HG03354 (cell line): ENCODE data around the gene GRID1.
"Not testable (repeated sequence)": the region's sequence is repeated elsewhere in the genome, so short reads cannot be mapped to it uniquely, and the experiment has no call there.

Source experiments
- ATAC-seq: cut with Tn5 transposase; IDR thresholded peaks from one replicate; pipeline ENCODE4 v1.9.1; 2021; ENCODE audit warnings: mild to moderate bottlenecking; ENCODE audit not compliant: unreplicated experiment, poor library complexity, severe bottlenecking

Gene GRID1

DNA sequence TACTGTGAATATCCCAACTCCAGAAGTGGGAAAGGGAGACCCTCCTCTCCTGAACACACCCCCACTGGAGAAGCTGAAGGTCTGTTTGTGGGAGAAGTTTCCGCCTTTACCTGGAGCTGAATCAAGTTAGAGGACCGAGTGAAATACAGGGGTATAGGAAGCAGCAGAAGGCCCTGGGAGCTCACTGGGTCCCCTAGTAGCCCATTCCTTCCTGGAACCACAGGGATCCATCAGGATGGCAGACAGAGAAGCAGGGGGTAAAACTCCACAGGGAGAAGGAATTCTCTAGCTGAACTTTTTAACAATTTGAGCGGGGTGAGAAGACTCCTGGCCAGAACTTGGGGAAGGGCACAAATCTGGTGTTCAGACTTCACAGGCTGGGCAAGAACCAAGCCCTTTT lies 275.8 kb downstream of the GRID1 start:
- no peak for ATAC-seq

GRCh38 chr10:86087716-86088115 lies 278.9 kb downstream of the GRID1 start:
- ATAC-seq = no peak

DNA sequence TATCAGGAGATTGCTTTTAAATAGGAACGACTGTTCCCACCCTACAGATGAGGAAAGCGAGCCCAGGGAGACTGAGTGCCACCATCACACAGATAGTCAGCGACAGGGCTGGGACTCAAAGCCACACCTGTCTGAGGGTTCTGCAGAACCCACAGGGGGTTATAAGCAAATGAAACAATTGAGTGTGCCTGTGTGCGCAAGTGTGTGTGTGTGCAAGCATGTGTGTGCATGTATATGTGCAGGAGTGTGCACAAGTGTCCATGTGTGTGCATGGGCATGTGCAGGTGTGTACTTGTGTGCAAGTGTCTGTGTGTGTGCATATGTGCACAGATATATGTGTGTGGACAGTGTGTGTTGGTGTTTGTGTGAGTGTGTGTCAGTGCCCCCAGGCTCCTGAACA lies 280.2 kb downstream of the GRID1 start:
- no peak for ATAC-seq

DNA sequence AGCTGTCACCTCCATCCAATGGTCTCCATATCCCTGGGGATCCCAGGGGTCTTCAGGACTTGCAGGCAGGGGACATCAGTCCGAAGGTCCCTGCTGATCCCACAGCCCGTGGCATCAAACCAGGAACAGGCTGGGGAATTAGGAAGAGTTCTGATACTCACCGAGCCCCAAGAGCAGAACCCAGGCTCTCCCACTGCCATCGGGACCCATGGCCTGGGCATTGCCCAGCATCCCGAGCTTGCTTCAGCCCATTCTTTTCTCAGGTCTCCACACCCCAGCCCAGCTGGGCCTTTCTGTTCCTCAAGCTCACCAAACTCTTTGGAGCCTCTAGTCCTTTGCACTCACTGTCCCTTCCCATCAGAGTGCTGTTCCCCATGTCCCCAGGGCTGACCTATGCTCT lies 280.9 kb downstream of the GRID1 start:
- ATAC-seq = no peak

- ATAC-seq = no peak
Observed at GRCh38 chr10:86085136-86085535, 281.5 kb downstream of the GRID1 start.

- ATAC-seq = no peak
Observed at GRCh38 chr10:86084585-86084984, 282.0 kb downstream of the GRID1 start.

DNA sequence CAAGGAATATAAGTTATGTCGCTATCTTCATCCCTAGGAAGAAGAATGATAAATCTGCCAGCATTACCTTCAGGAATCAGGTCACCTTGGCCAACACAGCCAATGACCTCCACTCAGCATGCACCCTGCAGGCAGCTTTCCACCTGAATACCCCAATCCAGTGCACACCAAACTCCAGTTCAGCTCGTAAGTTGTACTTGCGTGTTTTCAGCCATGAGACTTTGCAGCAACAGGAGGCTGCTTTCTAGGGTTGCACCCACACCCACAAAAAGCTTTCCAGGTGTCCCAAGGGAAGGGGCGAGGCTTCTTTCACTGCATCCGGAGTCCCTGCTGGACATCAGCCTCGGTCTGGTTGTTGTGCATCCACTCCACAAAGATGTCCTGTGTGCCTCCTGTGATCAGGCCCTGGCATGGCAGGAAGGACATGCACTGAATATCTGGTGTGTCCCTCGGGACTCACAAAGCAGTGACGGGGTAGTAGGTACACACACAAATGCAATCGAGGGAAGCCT lies 282.9 kb downstream of the GRID1 start:
- ATAC-seq = no peak

DNA sequence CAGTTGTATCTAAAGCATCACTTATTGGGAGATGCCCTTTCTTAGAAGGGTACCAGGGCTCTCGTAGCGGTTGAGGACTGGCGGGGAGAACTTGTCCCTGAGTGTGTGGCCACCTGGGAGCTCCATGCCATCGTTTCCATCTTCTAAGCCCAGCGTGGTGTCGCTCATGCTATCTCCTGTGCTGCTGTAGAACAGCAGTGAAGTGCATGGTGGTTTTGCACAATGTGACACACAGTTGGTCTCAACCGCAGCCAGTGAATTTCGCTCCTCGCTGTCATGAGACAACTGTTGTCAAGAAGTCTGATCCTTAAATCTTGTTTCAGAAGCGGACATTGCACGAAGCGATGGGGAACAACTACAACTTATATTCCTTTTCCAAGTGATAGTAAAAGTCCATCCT lies 283.4 kb downstream of the GRID1 start:
- ATAC-seq = no peak

GRCh38 chr10:86082556-86082955 lies 284.0 kb downstream of the GRID1 start:
- ATAC-seq = no peak

DNA sequence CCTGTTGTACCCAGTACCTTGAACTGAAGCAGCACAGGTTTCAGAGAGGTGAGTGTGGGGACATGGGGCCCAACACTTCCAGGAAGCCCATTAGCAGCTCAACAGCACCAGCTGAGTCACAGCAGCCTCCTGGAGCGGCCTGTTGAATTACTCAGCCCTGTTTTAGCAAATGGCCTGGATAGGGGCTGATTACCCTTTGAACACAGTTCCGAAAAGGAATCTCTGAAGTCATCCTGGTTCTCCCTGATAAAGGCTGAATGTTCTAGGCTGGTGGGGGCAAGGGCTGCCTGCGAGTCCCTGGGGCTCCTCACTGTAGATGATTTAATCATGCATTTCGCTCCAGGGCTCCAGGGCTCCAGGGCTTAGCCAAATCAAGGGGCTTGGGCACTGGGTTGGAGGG lies 287.5 kb downstream of the GRID1 start:
- no peak for ATAC-seq

GRCh38 chr10:86078639-86079035 lies 288.0 kb downstream of the GRID1 start:
- no peak for ATAC-seq

DNA sequence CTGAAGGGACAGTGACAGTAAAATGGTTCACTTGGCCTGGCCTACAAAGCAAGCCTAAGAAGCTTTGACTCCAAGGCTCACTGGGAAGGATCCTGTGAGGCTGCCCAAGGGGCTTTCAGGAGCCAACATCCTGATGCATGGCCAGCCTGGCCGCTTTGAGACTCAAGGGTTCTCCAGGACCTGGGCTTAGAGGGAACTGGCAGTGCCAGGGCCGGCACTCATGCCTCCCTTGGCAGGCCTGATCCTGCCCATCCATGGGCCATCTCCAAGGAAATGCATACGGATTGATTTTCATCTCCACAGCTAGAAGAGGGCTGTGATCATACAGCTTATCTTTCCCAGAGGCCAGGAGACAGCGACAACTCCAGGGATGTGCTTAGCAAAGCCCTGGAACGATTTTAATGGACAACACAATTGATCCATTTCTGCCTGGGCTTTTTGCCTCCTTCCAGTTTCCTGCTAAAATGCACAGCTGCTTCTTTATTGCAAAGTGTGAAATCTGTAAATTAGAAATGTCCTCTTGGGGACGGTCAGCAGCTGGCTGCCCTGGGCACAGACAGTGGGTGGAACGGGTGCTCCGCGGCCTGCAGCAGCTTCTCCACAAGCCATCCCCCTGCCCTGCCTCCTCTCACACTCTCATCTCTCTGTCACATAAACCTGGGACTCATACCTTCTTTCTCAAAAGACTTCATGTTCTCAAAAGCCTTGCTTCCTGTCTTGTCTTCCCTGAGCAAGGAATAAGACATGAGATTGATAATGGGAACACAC lies 288.5 kb downstream of the GRID1 start:
- ATAC-seq = no peak

GRCh38 chr10:86077271-86077670 lies 289.3 kb downstream of the GRID1 start:
- no peak for ATAC-seq

DNA sequence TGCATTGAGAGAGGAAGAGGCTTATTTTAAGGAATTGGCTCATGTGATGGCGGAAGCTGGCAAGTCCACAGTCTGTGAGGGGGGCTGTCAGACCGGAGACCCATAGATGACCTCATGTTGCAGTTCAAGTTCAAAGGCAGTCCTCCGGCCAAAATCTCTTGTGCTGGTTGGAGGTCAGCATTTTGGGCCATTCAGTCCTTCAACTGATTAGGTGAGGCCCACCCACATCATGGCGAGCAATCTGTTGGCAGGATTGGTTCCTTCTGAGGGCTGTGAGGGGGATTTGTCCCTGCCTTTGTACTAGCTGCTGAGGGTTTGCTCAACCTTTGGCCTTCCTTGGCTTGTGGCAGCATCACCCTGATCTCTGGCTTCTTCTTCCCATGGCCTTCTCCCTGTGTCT lies 290.1 kb downstream of the GRID1 start:
- not testable (repeated sequence) for ATAC-seq

- no peak for ATAC-seq
Observed at GRCh38 chr10:86075512-86075911, 291.1 kb downstream of the GRID1 start.

DNA sequence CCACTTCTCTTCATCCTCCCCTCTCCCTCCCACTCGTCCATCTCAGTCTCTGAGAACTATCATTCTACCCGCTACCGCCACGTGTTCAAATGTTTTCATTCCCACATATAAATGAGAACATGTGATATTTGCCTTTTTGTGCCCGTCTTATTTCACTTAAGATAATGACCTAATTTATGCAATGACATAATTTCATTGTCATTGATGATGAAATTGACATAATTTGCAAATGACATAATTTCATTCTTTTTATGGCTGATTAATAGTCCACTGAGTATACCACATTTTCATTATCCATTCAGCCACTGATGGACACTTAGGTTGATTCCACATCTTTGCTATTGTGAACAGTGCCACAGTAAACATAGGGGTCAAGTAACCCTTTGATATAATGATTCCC lies 292.3 kb downstream of the GRID1 start:
- ATAC-seq = no peak

GRCh38 chr10:86073199-86073977 lies 293.2 kb downstream of the GRID1 start:
- no peak for ATAC-seq

GRCh38 chr10:86072413-86072812 lies 294.2 kb downstream of the GRID1 start:
- ATAC-seq = no peak

GRCh38 chr10:86071758-86072157 lies 294.8 kb downstream of the GRID1 start:
- no peak for ATAC-seq

GRCh38 chr10:86071145-86071544 lies 295.4 kb downstream of the GRID1 start:
- no peak for ATAC-seq

GRCh38 chr10:86070278-86070677 lies 296.3 kb downstream of the GRID1 start:
- ATAC-seq = no peak
